ENCODE results near the gene PTGDS.
A peak's percentile ranks its signal among the peaks of the same experiment; 100 is the strongest.
"Not testable (repeated sequence)": the region's sequence is repeated elsewhere in the genome, so short reads cannot be mapped to it uniquely, and the experiment has no call there.

PTGDS gene

GRCh38 chr9:137004285-137004684, 27.0 kb downstream of the PTGDS start:
- TF ChIP-seq CTCF (IDR thresholded peaks at IDR 0.05; ENCODE audit: low read depth, low read length) = peak; percentile 33; the same call in 1 of the 2 replicates
- not testable (repeated sequence) for H3K4me3 ChIP-seq (ENCODE audit: low read depth, low read length)

GRCh38 chr9:137006116-137007003, 29.1 kb downstream of the PTGDS start:
- no peak for TF ChIP-seq CTCF (IDR thresholded peaks at IDR 0.05; ENCODE audit: low read depth, low read length)
- H3K4me3 ChIP-seq (ENCODE audit: low read depth, low read length) = no peak overlapping the region

GRCh38 chr9:137007108-137007815, 30.0 kb downstream of the PTGDS start:
- no peak overlapping the region for H3K4me3 ChIP-seq (ENCODE audit: low read depth, low read length)
- no peak for TF ChIP-seq CTCF (IDR thresholded peaks at IDR 0.05; ENCODE audit: low read depth, low read length)

GRCh38 chr9:137007816-137008270, 30.5 kb downstream of the PTGDS start:
- no peak for TF ChIP-seq CTCF (IDR thresholded peaks at IDR 0.05; ENCODE audit: low read depth, low read length)
- H3K4me3 ChIP-seq (ENCODE audit: low read depth, low read length) = no peak overlapping the region

- TF ChIP-seq CTCF (IDR thresholded peaks at IDR 0.05; ENCODE audit: low read depth, low read length) = no peak
- no peak overlapping the region for H3K4me3 ChIP-seq (ENCODE audit: low read depth, low read length)
These were observed 31.0 kb downstream of the PTGDS start for GRCh38 chr9:137008312-137008711.

GRCh38 chr9:137009217-137009616, 31.9 kb downstream of the PTGDS start:
- H3K4me3 ChIP-seq (ENCODE audit: low read depth, low read length) = no peak overlapping the region
- TF ChIP-seq CTCF (IDR thresholded peaks at IDR 0.05; ENCODE audit: low read depth, low read length) = no peak

All from WI38 (cell line).